ENCODE data around the gene ACACB. TPM values are rescaled to one million over a fixed set of nuclear protein-coding genes. Genes with fewer than 3 reads are reported as not detected.

Gene ACACB
- total RNA-seq, 1 donor from 2014 or later: 0.59 TPM

DNA sequence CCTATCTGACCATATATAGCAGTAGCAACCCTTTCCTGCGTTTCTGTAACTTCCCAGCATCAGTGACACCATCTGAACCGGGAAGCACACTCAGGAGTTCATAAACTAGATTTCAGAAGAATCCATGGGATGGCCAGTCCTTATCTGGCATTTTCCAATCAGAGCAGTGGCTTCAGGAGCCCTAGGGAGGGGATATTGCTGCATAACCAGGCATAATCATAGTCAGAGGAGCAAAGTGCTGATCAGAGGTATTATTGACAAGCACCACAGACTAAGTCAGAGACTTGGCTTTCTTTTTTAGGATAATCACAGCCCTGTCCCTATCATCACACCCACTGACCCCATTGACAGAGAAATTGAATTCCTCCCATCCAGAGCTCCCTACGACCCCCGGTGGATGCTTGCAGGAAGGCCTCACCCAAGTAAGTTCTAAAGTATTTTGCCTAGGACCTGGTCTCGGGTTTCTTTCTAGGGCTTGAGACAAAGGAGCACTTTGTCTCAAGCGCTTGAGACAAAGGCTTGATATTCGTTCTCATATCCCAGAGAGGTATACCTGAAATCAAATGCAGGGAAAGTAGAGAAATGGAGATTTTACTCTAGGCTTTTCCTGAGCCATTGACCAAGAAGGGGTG lies 137.6 kb downstream of the ACACB start:
- DNase-seq (ENCODE audit: low read depth, low spot score): no peak

DNA sequence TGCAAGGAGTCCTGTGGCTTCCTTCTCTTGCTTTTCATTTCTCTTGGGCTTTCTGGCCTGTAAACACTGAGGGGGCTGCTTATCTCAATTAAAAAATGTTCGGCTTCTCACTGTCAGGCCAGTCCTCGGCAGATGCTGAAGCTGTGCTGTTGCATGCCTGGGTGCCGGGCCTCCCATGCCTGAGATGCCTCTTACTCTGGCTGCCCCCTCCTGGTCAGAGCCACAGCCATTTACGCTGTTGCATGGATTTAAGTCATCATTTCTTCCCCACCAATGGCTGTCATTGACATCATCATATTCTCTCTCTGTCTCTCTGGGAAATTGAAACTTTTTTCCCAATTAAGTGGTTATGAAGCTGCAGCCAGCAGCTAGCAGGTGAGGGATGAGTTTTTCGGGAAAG lies 139.0 kb downstream of the ACACB start:
- DNase-seq (ENCODE audit: low read depth, low spot score): no peak

DNA sequence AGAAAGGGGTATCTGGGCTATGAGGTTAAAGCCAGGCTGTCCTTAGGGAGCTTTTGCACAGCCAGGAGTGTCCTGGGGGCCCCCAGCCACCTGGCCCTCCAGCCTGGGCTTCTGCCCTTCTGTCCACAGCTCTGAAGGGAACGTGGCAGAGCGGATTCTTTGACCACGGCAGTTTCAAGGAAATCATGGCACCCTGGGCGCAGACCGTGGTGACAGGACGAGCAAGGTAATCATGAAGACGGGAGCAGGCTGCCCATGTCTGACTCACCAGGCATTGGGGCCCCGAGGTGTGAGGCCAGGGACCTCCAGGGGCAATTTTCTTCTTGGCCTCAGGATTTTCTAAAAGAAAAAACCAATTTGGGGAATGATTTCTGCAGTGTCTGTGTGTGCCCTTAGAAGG lies 139.6 kb downstream of the ACACB start:
- DNase-seq (ENCODE audit: low read depth, low spot score): no peak

DNA sequence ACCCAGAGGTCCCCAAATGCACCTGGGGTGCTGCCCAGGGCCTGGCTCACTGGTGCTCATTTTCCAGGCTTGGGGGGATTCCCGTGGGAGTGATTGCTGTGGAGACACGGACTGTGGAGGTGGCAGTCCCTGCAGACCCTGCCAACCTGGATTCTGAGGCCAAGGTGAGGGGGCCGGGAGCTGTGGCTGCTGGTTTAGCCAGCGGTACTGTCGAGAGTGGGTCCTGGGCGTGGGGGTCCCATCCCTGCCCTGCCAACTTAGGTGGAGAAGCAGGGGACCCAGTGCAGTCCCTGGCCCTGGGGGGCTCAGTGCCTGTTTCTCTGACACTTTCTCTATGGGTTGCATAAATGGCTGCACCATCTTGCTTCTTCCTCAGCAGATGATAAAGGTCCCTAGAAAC lies 141.8 kb downstream of the ACACB start:
- no peak for DNase-seq (ENCODE audit: low read depth, low spot score)

DNA sequence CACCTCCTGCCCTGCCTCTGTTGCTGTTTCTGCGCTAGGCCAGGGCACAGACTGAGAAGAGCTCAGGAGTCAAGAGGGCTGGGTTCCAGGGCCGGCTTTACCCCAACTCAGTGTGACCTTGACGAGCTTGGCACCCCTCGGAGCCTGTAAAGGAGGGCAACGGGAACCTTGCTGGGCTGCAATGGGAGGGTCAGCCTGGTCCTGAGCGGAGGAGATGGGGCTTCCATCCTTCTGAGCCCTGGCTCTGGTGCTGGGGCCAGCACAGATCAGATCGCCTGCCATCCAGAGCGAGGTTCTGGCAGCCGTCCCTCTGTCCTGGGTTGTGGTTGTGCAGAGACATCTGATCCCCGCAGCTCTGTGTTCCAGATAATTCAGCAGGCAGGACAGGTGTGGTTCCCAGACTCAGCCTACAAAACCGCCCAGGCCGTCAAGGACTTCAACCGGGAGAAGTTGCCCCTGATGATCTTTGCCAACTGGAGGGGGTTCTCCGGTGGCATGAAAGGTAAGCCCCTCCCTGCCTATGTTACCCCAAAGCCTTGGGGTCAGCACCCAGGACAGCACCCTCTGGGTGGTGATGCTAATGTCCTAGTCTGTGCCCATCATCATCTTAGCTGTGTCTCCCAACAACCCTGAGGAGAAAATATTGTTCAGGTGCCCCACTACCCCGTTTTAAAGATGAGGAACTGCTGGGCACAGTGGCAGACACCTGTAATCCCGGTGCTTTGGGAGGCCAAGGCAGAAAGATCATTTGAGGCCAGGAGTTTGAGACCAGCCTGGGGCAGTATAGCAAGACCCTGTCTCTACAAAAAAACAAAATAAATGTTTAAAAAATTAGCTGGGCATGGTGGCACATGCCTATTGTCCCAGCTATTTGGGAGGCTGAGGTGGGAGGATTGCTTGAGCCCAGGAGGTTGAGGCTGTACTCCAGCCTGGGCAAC lies 142.5 kb downstream of the ACACB start:
- DNase-seq (ENCODE audit: low read depth, low spot score): no peak

DNA sequence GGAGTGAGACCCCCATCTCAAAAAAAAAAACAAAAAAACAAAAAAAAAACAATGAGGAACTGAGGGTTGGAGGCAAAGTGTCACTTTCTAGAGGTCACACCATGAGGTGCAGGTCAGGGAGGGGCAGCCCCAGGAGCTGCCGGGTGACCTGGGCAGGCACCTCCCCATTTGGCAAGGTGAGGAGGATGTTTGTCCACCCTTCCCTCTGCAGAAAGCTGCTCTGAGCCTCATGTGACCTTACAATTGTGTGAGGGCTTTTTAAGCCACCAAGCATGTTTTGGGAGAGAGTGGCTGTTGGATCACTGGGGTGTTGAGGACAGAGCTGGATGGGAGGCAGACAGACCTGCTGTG lies 143.1 kb downstream of the ACACB start:
- DNase-seq (ENCODE audit: low read depth, low spot score): no peak

DNA sequence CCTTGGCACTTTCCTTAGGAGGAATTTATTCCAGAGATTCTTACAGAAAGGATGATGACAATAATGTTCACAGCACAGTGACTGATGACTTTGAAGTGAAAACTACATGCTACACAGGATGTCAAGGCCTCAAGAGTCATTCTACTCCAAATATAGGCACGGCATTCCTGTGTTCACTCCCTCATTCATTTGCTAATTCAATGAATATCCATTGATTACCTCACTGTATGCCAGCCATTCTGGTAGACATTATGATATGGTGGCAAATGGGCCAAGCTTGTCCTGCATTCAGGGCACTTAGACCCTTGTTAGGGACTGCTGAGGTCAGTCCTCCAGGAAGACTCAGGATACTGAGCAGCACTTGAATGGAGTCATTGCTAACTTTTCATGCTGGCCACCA lies 144.7 kb downstream of the ACACB start:
- DNase-seq (ENCODE audit: low read depth, low spot score): no peak

DNA sequence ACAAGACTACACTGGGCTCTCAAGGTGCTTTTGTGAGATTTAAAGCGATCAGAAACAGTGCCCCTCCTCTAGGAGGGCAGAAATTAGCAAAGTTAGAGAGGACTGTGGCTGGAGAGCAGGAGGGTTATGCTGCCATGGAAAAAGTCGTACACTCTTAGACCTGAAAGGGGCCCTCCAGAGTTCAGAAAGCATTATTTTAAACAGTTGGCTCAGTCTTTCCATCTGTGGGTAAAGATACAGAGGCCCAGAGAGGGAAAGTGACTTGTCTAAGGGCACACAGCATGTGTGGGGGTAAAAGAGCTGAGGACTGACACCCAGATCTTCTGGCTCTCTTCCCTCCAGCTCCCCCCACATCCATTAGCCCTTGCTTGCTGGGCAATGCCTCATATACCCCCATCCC lies 145.6 kb downstream of the ACACB start:
- DNase-seq (ENCODE audit: low read depth, low spot score): no peak

DNA sequence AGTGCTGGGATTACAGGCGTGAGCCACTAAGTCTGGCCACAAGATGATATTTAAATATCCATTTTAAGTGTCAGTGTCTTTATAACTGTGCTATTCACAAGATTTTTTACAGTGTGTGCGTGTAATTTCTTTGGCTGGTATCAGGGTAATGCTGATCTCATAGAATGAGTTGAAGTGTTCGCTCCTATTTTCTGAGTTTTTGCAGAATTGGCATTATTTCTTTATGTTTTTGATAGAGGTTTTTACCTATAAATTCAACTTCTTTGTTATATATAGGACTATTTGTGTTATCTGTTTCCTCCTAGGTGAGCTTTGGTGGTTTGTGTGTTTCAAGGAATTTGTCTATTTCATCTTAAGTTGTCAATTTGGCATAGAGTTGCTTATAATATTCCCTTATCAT lies 147.1 kb downstream of the ACACB start:
- no peak for DNase-seq (ENCODE audit: low read depth, low spot score)

DNA sequence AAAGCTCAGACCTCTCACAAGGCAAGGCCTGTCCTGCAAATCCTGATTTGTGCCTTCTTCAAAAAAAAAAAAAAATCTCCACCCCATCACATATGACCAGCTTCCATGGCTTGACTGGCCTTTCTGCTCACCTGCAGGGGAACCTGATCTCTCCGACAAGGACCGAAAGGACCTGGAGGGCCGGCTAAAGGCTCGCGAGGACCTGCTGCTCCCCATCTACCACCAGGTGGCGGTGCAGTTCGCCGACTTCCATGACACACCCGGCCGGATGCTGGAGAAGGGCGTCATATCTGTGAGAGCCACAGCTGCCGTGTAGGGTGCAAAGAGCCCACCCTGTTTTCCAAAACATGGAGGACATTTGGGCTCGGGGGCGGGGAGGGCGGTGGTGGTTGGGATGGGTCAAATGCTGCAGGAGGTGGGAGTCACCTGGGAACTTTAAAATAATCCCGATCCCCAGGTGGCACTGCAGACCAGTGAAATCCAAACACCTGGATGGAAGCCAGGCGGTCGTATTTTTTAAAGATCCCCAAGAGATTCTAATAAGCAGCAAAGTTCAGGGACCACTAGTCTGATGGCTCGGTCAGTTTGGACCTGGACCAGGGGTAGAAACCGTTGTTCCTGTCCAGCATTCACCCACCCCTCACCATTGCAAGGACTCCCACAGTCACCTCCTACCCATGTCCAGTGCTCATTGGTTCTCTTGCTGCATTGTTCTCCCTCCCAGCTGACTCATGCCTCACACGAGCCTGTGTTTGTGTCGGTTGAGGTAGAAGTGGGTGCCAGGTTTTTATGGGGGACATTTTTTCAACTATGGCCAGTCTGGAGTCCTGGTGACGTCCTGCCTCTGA lies 147.9 kb downstream of the ACACB start:
- DNase-seq (ENCODE audit: low read depth, low spot score): peak; percentile 3

DNA sequence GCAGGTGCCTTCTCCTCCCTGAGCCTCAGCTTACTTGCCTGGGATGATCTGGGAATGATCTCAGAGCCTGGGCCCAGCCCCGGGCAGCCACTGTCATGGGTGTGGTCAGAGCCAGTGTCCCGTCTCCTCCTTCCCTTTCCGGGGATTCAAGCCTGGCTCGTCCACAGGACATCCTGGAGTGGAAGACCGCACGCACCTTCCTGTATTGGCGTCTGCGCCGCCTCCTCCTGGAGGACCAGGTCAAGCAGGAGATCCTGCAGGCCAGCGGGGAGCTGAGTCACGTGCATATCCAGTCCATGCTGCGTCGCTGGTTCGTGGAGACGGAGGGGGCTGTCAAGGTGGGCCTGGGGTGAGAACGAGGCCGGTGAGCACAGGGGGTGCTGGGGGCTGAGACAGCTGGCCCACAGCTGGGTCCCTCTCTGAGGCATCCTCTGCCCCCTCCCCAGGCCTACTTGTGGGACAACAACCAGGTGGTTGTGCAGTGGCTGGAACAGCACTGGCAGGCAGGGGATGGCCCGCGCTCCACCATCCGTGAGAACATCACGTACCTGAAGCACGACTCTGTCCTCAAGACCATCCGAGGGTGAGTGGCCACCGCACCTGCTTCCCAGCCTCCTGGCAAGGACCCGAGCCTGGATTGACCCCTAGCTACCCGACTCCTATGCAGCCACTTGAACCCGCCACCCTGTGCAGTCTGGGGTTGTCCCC lies 148.7 kb downstream of the ACACB start:
- no peak for DNase-seq (ENCODE audit: low read depth, low spot score)

DNA sequence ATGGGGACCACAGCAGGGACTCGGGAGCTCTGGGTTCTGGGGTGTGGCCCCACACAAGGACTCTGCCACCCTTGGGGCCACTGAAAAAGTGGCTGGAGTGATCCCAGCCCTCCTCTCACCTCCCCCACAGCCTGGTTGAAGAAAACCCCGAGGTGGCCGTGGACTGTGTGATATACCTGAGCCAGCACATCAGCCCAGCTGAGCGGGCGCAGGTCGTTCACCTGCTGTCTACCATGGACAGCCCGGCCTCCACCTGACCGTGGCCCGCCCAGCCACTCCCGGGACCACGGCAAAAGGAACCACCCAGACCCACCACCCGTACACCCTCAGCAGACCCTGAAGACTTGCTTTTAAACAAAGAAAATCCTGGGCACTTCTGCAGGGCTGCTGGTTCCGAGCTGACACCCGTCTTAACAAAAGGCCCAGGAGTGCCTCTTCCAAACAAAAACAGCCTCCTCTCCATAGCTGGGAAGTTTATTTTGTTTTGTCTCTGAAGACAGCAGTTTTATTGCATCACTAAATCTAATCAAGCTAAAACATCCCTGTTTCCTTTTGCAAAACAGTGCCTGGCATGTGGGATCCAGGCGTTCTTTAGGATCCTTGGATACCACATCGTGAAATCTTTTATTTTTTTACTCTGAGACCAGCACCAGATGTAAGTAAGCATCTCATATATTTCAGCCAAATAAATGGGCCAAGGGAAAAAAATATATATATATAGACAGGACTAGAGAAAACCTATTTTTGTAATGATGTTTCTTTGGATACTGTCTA lies 149.9 kb downstream of the ACACB start:
- no peak for DNase-seq (ENCODE audit: low read depth, low spot score)

DNA sequence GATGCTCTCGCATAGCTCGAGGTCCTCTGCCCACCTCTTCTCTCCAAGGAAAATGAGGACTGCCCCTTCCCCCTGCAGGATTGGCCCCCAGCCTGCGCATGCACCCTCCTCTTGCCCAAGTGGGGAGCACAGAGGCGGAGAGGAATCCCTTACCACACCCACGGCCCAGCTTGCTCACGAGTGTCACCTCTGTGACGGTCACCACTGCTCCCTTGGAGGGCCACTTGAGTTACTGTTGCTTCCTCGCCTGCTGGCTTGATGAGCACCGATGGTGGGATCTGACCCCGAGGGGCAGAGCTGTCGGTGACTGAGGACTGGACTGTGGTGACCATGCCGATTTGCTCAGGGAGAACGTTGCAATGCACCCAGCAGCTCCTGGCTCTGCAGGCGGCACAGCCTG lies 151.0 kb downstream of the ACACB start:
- DNase-seq (ENCODE audit: low read depth, low spot score): no peak

DNA sequence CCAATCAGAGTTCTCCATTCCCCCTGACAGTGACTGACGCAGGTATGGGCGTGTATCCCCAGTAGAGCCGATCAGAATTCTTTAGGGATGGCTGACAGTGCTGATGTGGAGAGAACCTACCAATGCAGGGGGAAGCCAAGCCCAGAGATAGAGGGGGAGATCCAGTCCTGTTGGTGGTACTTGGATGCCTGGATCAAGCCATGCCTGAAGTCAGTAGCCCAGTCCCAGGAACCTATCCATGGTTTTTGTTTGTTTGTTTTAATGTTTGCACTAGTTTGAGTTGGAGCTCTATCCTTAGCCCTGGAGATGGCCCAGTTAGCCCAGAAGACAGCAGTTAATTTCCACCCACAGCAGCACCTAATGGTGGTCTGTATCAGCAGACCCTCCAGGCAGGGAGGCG lies 152.5 kb downstream of the ACACB start:
- DNase-seq (ENCODE audit: low read depth, low spot score): no peak

DNA sequence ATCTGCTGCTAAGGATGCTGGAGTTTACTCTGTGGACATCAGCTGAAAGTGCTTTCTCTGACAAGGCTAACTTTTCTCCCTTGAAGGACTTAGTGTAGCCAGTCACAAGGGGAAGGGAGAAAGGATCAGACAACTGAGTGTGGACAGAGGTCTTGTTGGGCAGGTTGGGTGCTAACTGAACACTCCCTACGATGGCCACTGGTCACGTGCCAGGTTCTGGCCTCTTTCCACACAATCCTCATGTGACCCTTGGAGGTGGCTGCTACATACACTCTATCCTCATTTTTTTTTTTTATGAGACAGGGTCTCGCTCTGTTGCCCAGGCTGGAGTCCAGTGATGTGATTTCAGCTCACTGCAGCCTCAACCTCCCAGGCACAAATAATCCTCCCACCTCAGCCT lies 153.0 kb downstream of the ACACB start:
- DNase-seq (ENCODE audit: low read depth, low spot score): no peak

DNA sequence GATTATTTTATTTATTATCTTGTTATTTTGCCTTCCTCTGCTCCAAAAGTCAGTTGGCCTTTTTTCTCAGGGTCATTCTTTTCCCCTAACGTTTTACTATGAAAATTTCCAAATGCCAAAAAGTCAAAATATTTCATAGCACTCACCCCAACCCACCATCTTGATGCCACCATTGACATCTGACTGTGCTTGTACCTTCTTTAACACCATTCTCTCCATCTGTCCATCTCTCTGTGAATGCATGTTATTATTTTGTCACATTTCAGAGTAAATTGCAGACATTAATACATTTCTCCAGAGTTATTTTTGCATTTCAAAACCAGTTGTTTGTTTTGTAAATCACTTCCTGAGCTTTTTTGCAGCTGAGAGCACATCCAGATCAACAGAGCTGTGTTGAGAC lies 154.1 kb downstream of the ACACB start:
- no peak for DNase-seq (ENCODE audit: low read depth, low spot score)

DNA sequence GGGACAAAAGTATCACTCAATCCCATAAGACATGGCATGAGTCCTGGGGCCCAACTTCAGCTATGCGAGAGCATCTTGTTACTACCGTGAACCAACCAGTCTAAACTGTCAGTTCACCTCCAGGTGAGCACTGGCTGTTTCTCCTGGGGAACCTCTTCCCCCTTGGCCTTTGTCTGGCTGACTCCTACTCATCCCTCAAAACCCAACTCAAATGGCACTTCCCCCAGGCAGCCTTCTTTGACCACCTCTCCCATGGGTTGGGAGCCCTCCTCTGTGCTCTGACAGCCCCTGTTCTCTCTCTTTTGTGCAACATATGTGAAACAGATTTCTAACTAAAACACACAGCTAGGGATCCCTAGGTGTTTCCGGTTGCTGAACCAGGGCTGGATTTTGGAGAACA lies 155.0 kb downstream of the ACACB start:
- no peak for DNase-seq (ENCODE audit: low read depth, low spot score)

DNA sequence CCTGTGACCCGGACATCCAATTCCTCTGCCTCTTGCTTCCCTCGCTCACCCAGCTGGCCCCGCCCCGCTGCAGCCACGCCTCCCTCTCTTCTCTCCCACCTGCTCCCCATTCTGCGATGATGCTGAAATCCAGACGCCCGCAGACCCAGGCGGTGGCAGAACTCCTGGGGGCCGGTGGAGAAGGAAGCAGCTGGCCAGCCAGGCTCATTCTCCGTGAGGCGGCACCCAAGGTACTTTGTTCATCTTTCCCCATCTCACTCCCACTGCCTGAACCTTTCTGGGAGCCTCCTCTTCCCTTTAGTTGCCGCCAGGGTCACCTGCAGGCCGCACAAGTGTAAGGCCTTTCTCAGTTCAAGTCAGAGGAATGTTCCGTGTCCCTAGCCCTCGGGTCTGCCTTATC lies 157.0 kb downstream of the ACACB start:
- no peak for DNase-seq (ENCODE audit: low read depth, low spot score)

DNA sequence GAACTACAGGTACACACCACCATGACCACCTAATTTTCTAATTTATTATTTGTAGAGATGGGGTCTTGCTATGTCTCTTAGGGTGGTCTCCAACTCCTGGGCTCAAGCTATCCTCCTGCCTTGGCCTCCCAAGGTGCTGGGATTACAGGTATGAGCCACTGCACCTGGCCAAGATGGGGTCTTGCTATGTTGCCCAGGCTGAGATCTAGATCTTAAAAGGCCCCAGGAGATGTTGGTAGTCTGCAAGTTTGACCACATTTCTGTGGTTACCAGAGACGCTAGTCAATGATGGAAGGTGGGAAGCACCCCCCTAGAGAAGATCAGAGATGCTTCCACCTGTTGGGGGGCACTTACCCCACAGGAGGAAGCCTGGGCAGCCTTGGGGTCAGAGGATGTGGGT lies 158.0 kb downstream of the ACACB start:
- DNase-seq (ENCODE audit: low read depth, low spot score): no peak

DNA sequence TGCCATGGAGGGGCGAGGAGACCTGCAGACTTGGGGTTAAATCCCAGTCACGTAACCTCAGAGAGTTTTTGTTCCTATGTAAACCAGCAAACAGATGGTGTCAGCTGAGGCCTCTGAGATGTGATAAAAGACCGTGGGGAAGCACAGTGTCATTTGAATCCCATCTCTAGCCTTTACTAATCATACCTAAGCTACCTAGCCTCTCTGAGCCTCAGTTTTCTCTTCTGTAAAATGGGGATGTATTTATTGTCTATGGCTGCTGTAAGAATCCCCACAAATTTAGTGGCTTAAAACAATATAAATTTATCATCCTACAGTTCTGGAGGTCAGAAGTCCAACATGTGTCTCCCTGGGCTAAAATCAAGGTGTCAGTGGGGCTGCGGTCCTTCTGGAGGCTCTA lies 158.8 kb downstream of the ACACB start:
- no peak for DNase-seq (ENCODE audit: low read depth, low spot score)

DNA sequence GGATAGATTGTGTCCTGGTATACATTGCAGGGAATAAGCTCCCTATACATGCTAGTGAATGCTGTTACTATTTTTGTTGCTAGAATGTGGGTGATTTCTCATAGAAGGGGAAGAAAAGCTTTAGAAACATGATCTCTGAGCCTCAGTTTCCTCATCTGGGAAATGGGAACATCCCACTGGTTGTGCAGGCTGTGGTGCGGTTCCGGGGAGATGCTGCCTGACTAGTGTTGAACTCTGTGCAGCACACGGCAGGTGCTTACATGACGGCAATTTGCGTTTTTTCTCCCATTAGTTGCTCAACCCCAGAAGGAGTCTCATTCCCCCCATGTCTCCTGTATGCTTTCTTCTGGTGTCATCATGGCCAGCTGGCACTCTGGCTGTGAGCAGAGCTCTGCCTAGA lies 159.8 kb downstream of the ACACB start:
- no peak for DNase-seq (ENCODE audit: low read depth, low spot score)
